Activated CD4-positive, alpha-beta T cell treated with anti-CD3 and anti-CD28 coated beads, Interleukin-2, amount 10 ng/mL, durations not matched to agents 7 days and 5 days (primary cell): ENCODE measurements around the gene ELK4. TPM values are rescaled to one million over a fixed set of nuclear protein-coding genes. Genes with fewer than 3 reads are reported as not detected.

Experiments used
- CTCF ChIA-PET: fragments of 350-600 bp; sonication (Branson Sonifier 250); formaldehyde crosslinking; loops from one replicate; lab custom pipeline; 2021; ENCODE audit warnings: antibody characterized with exemption; lab: Charles Lee
- POLR2A ChIA-PET: fragments of 350-600 bp; sonication (Branson Sonifier 250); formaldehyde crosslinking; loops from one replicate; lab custom pipeline; 2021; ENCODE audit warnings: antibody characterized with exemption; lab: Charles Lee
- DNase-seq: peaks from one replicate; pipeline ENCODE4 v3.0.0-alpha.2; 2020
- H3K27ac Mint-ChIP-seq: one replicate; pipeline ENCODE4 v1.8.0; 2021; ENCODE audit warnings: mild to moderate bottlenecking, moderate library complexity, mixed read lengths
- H3K27me3 Mint-ChIP-seq: one replicate; pipeline ENCODE4 v1.8.0; 2021; ENCODE audit warnings: mixed read lengths
- H3K36me3 Mint-ChIP-seq: one replicate; pipeline ENCODE4 v1.8.0; 2021; ENCODE audit warnings: low read depth, mixed read lengths
- H3K4me1 Mint-ChIP-seq: one replicate; pipeline ENCODE4 v1.8.0; 2021; ENCODE audit warnings: mixed read lengths
- H3K4me3 Mint-ChIP-seq: one replicate; pipeline ENCODE4 v1.8.0; 2021; ENCODE audit warnings: mild to moderate bottlenecking, moderate library complexity, mixed read lengths
- H3K9me3 Mint-ChIP-seq: one replicate; pipeline ENCODE4 v1.8.0; 2021; ENCODE audit warnings: mixed read lengths
- total RNA-seq, 2 experiments: library from RNA; stranded (reverse); gene quantifications; one replicate each; pipeline ENCODE4 v1.2.3, GENCODE V29; 2021

ELK4 gene
- total RNA-seq, 2 experiments from 2014 or later = 99.4 to 103 TPM

DNA sequence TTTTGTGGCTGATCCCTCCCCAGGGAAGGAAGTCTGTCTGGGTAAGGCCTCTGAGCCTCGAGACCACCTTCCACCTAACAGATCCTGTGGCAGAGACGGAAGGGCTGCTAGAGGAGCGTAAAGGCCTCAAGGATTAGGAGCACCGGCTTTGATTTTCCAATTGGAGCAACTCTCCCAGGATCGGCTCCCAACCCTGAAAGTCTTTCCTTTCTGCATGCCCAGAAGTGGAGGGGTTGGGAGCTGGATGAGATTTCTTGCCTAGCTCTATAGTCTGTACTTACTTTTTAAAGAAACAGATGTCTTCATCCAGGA lies 41.4 kb downstream of the ELK4 start:
- no peak for DNase-seq
- Mint-ChIP-seq H3K4me3 (no peak overlapping the region), H3K36me3 (peaks cover 2% of the 10 kb centered on the region), H3K9me3 (no peaks in the 10 kb centered on the region), H3K4me1 (peaks cover 37% of the 10 kb centered on the region), H3K27ac (no peak overlapping the region), H3K27me3 (no peaks in the 10 kb centered on the region)
- ChIA-PET POLR2A (no interaction called here), CTCF (interaction anchor here (2.3 to 9.7 kb wide), 5 partner anchors 11 to 387 kb away, joined by 8 to 185 read pairs (median 18); partner anchors contain the start of gene ELK4)

DNA sequence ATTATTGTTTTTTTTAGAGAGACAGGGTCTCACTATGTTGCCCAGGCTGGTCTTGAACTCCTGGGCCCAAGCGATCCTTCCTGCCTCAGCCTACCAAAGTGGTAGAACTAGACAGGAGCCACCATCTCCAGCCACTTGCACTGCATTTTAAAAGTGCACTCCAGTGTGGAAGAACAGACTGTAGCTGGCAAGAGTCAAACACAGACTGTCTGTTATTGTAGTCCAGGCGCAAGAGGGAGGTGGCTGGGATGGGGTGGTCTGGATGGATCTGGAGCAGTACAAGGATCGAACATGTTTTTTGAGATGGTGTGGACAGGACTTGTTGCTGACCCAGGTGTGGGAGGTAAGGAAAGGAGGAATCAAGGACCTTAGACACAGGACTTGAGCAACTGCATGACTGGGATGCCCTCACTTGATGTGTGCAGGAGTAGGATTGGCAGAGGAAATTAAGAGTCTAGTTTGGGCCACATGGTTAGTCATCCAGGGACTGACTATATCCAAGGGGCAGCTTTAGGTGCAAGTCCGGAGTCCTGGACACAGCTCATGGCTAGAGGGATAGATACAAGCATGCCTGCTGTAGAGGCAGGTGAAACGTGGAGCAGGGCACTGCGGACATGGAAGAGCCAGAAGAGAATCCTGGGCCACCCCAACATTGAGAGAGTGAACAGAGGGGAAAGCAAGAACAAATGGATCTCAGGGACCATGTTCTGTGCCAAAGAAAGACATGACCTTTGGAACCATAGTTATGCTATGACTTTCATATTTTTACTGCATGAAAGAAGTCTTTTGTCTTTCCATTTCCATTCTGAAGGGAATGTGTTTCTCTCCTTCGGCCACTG lies 42.0 kb downstream of the ELK4 start:
- no peak overlapping the region for H3K4me3 Mint-ChIP-seq
- ChIA-PET CTCF (interaction anchor here (2.8 to 9.7 kb wide), 4 partner anchors 11 to 68 kb away, joined by 11 to 185 read pairs (median 62); partner anchors contain the start of gene ELK4), POLR2A (no interaction called here)
- H3K27ac Mint-ChIP-seq = no peak overlapping the region
- no peaks in the 10 kb centered on the region for H3K9me3 Mint-ChIP-seq
- no peaks in the 10 kb centered on the region for H3K36me3 Mint-ChIP-seq
- H3K4me1 Mint-ChIP-seq = peaks cover 31% of the 10 kb centered on the region
- no peaks in the 10 kb centered on the region for H3K27me3 Mint-ChIP-seq
- DNase-seq = no peak

DNA sequence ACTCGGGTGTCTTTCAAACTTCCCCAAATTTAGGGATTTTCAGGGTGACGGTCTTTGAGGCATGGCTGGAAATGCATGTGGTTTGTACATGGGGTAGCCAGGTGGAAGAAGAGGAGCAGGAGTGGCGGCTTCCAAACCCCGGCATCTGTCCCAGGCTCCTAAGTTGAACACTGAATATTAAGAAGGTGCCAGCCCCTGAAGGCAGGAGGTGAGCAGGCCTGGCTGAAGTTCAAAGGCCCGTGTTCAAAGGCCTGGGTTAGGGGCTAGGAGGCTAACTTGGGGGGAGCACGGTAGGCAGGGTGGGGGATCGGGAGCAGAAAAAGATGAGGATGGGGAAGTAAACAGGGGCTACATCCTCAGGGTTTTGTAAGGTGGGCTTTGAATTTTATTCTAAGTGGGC lies 42.8 kb downstream of the ELK4 start:
- POLR2A ChIA-PET = no interaction called here
- DNase-seq = no peak
- no peak overlapping the region for H3K27ac Mint-ChIP-seq
- CTCF ChIA-PET = interaction anchor here (1.2 to 9.7 kb wide), 4 partner anchors 12 to 69 kb away, joined by 3 to 185 read pairs (median 55); partner anchors contain the start of gene ELK4
- no peaks in the 10 kb centered on the region for H3K9me3 Mint-ChIP-seq
- peaks cover 26% of the 10 kb centered on the region for H3K4me1 Mint-ChIP-seq
- H3K36me3 Mint-ChIP-seq = no peaks in the 10 kb centered on the region
- no peak overlapping the region for H3K4me3 Mint-ChIP-seq
- H3K27me3 Mint-ChIP-seq = no peaks in the 10 kb centered on the region

DNA sequence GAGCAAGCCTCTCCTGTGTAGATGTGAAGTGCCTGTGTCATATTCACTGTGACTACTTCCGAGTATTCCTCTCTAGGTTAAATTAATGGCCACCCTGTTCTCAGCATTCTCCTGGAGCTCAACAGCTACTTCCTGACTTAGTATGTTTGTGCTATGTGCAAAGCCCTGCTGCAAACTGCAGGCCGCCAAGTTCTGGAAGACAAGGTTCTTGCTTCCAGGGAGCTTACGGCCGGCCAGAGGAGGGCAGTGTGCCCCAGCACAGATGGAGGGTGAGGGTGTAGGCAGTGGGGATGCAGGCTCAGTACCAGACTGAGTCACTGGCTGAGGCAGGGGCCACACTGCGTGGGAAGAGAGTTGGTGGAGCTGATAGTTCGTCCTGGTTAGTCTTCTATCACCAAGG lies 43.2 kb downstream of the ELK4 start:
- ChIA-PET POLR2A (no interaction called here), CTCF (interaction anchor here (0.6 to 9.7 kb wide), 7 partner anchors 11 to 70 kb away, joined by 3 to 185 read pairs (median 5); partner anchors contain the start of gene ELK4)
- no peak for DNase-seq
- H3K4me3 Mint-ChIP-seq = no peak overlapping the region
- no peaks in the 10 kb centered on the region for H3K27me3 Mint-ChIP-seq
- H3K9me3 Mint-ChIP-seq = no peaks in the 10 kb centered on the region
- no peaks in the 10 kb centered on the region for H3K36me3 Mint-ChIP-seq
- no peak overlapping the region for H3K27ac Mint-ChIP-seq
- H3K4me1 Mint-ChIP-seq = peaks cover 22% of the 10 kb centered on the region

DNA sequence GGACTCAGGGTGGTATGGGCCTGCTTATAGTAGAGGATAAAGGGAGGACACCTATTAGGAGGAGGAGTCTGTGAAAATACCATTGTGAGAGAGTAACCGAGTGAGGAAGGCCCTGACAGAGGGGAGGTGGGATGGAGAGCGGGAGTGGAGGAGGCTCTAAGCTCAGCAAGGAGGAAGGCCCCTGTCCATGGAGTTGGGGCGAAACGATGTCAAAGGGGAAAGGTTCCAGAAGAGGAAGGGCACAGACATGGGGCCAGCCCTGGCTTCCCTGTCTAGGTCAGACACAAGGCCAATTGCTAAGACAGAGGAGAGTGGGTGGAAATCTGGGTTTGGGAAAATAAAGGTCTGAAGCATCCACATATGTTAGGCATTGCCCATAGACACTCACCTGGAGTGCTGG lies 44.2 kb downstream of the ELK4 start:
- no peak overlapping the region for H3K4me3 Mint-ChIP-seq
- peaks cover 2% of the 10 kb centered on the region for H3K27me3 Mint-ChIP-seq
- POLR2A ChIA-PET = no interaction called here
- no peak overlapping the region for H3K27ac Mint-ChIP-seq
- H3K4me1 Mint-ChIP-seq = peaks cover 13% of the 10 kb centered on the region
- no peaks in the 10 kb centered on the region for H3K9me3 Mint-ChIP-seq
- DNase-seq = no peak
- H3K36me3 Mint-ChIP-seq = no peaks in the 10 kb centered on the region
- CTCF ChIA-PET = interaction anchor here (1.0 to 9.7 kb wide), 4 partner anchors 10 to 71 kb away, joined by 3 to 185 read pairs (median 54); partner anchors contain the start of gene ELK4

DNA sequence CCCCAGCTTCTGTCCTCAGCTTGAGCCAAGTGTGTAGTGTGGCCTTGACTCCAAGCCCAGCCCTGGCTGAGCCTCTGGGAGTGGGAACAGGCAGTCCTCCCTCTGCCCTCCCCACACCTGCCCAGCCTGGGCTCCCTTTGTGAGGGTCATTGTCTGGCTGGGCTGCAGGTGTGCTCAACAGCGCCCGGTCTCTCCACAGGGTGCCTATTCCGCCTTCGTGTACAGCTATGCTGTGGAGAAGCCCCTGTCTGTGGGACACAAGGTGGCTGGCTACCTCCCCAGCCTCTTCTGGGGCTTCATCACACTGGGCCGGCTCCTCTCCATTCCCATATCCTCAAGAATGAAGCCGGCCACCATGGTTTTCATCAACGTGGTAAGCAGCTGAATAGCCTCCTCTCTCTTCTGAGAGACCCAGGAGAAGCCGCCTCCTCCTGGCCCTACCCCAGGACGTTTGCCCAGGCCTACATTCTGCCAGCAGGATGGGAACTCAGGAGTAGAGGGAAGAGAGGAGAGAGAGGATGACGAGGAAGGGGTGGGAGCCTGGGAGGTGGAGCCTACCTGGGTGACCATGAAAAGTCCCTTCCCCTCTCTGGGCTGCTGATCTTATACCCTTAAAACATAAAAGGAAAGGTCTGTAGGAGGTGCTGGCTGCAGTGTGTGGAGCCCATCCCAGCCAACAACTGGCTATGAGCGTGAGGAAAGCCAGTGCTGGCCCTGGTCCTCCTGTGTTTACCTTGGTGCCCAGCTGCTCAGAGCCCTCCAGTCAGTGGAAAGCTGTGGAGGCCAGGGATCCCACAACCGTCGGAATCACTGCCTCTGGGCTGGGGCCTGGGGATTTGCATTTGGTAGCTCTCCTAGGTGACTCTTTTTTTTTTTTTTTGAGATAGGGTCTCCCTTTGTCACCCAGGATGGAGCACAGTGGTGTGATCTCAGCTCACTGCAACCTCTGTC lies 45.7 kb downstream of the ELK4 start:
- Mint-ChIP-seq H3K36me3 (no peaks in the 10 kb centered on the region), H3K27ac (no peak overlapping the region)
- CTCF ChIA-PET = interaction anchor here (0.7 to 1.3 kb wide), 3 partner anchors 46 to 145 kb away, joined by 3 to 6 read pairs (median 5); partner anchors contain the start of gene ELK4

DNA sequence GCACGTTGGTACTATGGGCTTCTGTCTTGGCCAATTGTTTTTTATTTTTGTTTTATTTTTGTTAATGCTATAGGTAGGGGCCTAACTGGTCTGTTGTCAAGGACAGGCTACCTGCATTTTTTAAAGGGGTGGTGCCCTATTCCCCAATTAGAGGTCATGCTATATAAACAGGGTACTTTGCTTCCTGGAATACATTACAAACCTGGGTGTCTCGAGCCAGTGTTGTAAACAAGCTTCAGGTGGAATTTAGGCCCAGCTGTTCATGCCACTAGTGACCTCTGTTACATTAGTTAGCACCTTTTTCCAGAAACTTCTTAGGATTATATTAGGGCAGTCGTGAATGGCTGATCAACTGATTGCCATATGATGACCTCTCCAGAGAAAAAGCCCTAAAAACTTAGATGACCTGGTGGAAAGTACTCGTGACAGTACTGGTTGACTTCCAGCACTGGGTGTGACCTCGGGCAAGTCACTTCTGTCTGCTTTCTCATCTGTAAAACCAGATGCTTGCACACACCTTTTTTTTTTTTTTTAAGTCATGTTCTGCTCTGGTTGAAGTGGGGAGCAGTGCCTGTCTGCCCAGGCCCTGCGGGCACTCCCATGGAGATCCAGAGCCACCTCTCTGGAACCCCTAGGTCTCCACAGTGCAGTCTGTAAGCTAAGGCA lies 46.5 kb downstream of the ELK4 start:
- H3K27me3 Mint-ChIP-seq = peaks cover 2% of the 10 kb centered on the region
- DNase-seq = no peak
- H3K36me3 Mint-ChIP-seq = no peaks in the 10 kb centered on the region
- H3K4me1 Mint-ChIP-seq = no peaks in the 10 kb centered on the region
- H3K27ac Mint-ChIP-seq = no peak overlapping the region
- POLR2A ChIA-PET = no interaction called here
- H3K9me3 Mint-ChIP-seq = no peaks in the 10 kb centered on the region
- CTCF ChIA-PET = interaction anchor here (0.7 to 1.3 kb wide), 2 partner anchors 46 to 146 kb away, joined by 3 to 6 read pairs; partner anchors contain the start of gene ELK4
- no peak overlapping the region for H3K4me3 Mint-ChIP-seq

More for the DNA sequence above, 45.7 kb downstream of the ELK4 start:
- Mint-ChIP-seq H3K27me3 (peaks cover 2% of the 10 kb centered on the region), H3K9me3 (no peaks in the 10 kb centered on the region), H3K4me3 (no peak overlapping the region), H3K4me1 (peaks cover 4% of the 10 kb centered on the region)
- DNase-seq = no peak
- POLR2A ChIA-PET = no interaction called here

DNA sequence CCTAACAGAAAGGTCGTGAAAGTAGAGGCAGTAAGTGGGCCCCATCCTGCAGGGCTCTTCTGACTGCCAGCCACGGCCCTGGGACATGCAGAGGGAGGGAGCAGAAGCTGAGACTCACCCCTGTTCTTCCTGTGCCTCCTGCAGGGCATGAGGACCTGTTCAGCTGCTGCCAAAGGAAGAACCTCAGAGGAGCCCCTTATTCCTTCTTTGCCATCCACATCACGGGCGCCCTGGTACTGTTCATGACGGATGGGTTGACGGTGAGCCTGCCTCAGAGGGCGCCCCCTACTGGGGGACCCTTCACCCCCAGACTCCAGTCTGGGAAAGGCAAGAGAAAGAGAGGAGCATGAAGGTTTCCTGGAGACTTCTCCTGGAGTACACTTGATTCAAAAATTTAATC lies 47.1 kb downstream of the ELK4 start:
- Mint-ChIP-seq H3K4me1 (no peaks in the 10 kb centered on the region), H3K36me3 (no peaks in the 10 kb centered on the region), H3K4me3 (no peak overlapping the region), H3K9me3 (no peaks in the 10 kb centered on the region), H3K27me3 (peaks cover 2% of the 10 kb centered on the region), H3K27ac (no peak overlapping the region)
- POLR2A ChIA-PET = no interaction called here
- no peak for DNase-seq
- CTCF ChIA-PET = no interaction called here

DNA sequence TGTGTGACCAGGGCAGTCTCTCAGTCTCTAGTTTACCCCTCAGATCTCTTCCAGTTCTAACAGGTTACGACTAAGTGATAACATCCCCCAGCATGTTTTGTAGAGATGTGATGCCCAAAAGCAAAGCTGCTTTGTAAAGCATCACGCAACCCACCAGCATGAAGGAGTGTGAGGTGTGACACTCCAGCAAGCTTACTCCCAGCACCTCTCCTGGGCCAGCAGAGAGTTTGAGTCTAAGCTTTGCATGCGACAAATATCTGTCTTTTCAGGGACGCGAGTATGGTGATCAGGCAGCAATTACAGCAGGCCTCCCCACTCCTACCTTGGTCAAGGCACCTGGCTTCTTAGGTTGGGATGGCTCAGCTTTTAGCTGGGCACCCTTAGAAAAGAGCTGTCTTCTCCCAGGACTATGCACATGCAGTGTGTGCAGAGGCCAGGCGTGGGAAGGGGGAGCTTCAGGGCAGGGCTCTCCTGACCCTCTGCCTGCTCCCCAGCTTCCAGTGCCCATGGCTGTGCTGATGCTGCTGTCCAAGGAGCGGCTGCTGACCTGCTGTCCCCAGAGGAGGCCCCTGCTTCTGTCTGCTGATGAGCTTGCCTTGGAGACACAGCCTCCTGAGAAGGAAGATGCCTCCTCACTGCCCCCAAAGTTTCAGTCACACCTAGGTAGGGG lies 48.2 kb downstream of the ELK4 start:
- no peak for DNase-seq
- H3K4me1 Mint-ChIP-seq = no peaks in the 10 kb centered on the region
- H3K27ac Mint-ChIP-seq = no peak overlapping the region
- H3K36me3 Mint-ChIP-seq = no peaks in the 10 kb centered on the region
- CTCF ChIA-PET = interaction anchor here (0.9 to 3.7 kb wide), 3 partner anchors 9 to 75 kb away, joined by 4 to 22 read pairs (median 5); no protein-coding TSS in a partner anchor
- H3K9me3 Mint-ChIP-seq = no peaks in the 10 kb centered on the region
- H3K27me3 Mint-ChIP-seq = peaks cover 6% of the 10 kb centered on the region
- POLR2A ChIA-PET = no interaction called here
- no peak overlapping the region for H3K4me3 Mint-ChIP-seq

DNA sequence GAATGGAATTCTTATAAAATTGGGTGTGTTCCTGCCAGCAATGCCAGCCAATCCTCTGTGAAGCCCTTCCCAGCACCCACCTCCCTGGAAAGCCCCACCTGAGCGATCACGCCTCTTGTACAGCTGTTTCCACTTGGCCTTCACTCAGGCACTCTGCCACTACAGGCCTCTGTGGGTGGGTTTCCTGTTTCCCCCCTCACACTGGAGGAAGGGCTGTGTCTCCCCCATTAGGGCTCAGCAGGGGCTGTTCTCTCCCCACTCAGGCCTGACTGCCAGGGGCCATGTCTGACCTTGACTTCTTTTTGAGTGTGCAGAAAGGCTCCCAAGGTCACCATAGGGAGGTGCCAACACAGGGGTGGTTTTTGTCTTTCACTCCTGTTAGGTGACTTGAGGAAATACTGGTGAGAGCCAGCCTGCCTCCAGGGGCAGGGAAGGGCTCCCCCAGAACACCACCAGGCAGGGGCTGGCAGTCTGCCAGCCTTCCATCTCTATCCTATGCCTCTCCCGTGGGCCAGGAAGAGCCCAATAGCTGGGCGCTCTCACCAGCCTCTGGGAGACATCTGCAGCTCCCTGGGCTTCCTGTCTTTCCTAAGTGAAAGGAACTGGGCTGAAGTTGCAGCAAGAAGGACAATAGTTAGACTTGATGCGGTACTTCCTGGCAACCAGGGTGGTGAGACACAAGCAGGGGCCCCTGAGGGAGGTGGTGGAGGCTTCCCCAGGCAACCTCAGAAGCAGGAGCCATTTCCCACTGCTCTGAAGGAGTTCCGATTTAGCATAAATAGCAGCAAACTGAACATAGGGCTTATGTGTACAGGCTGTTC lies 49.1 kb downstream of the ELK4 start:
- ChIA-PET POLR2A (no interaction called here), CTCF (interaction anchor here (0.5 to 3.7 kb wide), 2 partner anchors 10 to 75 kb away, joined by 4 to 22 read pairs; no protein-coding TSS in a partner anchor)
- Mint-ChIP-seq H3K9me3 (no peaks in the 10 kb centered on the region), H3K4me1 (no peaks in the 10 kb centered on the region), H3K36me3 (no peaks in the 10 kb centered on the region), H3K4me3 (no peak overlapping the region), H3K27ac (no peak overlapping the region), H3K27me3 (peaks cover 6% of the 10 kb centered on the region)
- no peak for DNase-seq

DNA sequence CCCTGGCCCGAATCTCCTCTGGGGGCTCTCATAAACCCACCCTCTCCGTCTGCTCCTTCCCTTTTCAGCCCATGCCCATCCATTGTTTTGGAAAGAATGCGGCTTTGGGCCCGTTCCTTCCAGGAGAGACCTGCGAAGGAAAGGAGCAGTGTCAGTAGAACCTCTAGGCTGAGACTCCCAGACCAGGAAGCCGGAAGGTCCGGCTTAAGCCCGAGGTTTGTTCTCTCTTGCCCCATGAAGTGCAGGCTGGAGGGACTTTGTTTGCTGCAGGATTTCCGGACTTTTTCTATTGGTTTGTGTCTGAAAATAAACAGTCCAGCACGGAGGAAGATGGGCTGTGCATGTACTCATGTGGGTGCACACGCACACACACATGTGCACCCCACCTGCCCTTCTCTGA lies 49.8 kb downstream of the ELK4 start:
- Mint-ChIP-seq H3K4me3 (no peak overlapping the region), H3K27ac (no peak overlapping the region)
- CTCF ChIA-PET = interaction anchor here (0.5 to 3.7 kb wide), 3 partner anchors 10 to 76 kb away, joined by 4 to 22 read pairs (median 4); partner anchors contain the start of gene ELK4

More for the DNA sequence above, 49.8 kb downstream of the ELK4 start:
- Mint-ChIP-seq H3K9me3 (no peaks in the 10 kb centered on the region), H3K4me1 (no peaks in the 10 kb centered on the region), H3K27me3 (peaks cover 9% of the 10 kb centered on the region), H3K36me3 (no peaks in the 10 kb centered on the region)
- POLR2A ChIA-PET = no interaction called here
- DNase-seq = no peak
